Embryonic facial prominence (tissue), 1 donor: ENCODE results near the gene HTR3C.
"Not testable (repeated sequence)": the region's sequence is repeated elsewhere in the genome, so short reads cannot be mapped to it uniquely, and the experiment has no call there.

ENCODE experiments used
- DNase-seq: peaks from one replicate; pipeline ENCODE4 v3.0.0-alpha.2; 2016; ENCODE audit errors: extremely low spot score

Gene HTR3C

DNA sequence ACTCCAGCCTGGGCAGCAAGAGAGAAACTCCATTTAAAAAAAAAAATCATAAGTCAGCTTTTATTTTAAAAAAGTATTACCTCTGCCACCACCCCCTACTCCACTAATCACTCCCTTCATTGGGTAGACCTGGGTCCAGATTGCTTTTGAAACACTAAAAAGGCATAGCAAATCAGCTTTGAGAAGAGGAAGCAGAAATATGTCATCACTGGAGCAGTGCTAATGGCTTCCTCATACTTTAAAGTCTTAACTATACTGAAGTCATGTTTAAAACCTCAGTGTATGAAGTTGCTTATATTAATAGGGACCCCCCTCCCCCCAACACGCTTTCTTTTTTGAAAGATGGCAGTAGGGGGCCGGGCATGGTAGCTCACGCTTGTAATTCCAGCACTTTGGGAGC lies 22.3 kb upstream of the HTR3C start:
- no peak for DNase-seq

DNA sequence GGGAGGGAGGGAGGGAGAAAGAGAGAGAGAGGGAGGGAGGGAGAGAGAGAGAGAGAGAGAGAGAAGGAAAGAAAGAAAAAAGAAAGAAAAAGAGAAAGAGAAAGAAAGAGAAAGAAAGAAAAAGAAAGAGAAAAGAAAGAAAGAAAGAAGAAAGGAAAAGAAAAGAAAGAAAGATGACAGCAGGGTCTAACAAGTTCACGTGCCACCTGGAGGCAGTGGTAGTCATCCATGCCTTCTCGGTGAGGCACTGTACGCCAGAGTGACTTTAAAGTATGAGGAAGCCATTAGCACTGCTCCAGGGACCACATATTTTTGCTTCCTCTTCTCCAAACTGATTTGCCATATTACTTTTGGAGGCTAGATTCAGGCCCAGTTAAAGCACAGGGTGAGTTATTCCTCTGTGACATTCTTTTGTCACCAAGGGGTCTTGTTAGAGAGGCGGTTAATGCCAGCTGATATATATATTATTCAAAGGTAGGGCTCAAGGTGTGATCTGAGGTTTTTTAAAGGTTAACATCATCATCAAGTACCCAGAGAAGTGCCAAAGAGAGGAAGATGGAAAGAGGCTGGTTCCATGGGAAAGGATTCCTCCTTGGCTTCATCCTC lies 21.6 kb upstream of the HTR3C start, which contains the start of gene HTR3D:
Gene HTR3D (plus strand): TSS at position 556 of the 606 bp plus-strand sequence. CDS start 0 bp downstream, at position 556.
- no peak for DNase-seq

DNA sequence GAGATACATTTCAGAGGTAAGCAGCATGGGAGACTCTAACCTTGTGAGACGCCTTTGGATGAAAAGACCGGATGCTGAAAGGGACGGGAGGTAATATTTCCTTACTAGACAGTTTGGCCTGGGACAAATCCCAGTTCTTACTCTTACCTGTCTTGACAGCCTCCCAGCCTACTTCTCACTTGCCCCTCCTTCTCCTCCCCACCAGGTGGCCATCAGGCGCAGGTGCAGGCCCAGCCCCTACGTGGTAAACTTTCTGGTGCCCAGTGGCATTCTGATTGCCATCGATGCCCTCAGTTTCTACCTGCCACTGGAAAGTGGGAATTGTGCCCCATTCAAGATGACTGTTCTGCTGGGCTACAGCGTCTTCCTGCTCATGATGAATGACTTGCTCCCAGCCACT lies 15.0 kb upstream of the HTR3C start:
- no peak for DNase-seq

DNA sequence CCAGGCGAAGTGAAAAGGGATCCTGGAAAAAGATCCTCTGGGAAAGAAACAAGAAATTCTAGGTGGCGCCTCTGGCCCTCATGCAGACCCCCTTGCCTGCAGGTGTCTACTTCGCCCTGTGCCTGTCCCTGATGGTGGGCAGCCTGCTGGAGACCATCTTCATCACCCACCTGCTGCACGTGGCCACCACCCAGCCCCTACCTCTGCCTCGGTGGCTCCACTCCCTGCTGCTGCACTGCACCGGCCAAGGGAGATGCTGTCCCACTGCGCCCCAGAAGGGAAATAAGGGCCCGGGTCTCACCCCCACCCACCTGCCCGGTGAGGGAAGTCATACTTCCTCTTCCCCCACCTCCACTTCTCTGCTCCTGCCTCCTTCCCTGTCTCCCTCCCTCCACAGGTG lies 14.5 kb upstream of the HTR3C start:
- DNase-seq, result not testable (repeated sequence)

DNA sequence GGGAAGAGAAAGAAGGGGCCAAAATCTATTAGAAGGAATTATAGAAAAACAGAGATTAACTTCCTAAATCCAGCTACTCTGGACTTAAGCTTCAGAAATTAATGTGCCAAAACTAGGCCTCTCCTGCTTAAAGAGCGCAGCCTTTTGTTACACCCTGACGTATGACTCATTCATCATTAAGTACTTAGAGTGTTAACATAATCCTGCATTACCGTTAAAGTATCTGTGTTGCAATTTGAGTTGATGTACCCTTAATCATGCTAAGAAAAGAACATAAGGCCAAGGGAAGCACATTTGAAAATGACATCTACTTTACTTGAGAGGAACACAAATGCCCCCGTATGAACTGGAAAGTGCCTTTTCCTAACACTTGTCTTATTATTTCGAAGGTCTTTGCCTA lies 13.4 kb upstream of the HTR3C start:
- no peak for DNase-seq

DNA sequence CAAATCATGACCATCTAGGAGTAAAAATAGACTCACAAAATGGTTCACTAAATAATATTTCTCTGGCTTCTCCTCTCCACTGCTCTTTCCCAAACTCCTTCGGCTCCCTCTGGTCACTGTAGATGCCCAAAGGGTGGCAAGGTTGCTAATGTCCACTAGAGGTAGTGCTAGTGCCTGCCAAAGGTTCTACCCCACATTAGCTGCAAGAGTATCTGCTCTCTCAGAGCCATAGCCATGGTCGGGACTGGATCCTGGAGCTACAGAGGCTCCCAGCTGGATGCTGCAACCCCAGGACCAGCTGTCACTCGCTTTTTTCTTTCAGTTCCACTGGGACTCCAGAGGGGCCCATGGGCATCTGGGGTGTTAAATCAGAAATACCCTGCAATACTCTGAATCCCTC lies 12.8 kb upstream of the HTR3C start:
- no peak for DNase-seq

DNA sequence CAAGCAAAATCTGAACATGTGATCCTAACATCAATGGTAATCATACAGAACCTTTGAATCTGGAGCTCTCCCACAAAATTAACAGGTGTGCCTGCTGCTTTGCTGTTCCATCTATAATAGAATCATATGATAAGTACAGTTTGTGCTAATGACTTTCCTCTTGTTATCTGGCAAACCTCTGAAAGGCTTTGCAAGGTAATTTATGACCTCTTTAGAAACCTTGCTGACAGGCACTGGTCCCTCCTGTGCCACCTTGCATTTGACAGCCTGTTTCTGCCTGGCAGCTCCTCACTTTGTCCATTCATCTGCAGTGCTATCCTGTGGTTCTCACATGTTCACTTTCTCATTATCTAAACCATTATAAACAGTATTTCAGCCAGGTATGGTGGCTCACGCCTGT lies 10.2 kb upstream of the HTR3C start:
- DNase-seq, result no peak

DNA sequence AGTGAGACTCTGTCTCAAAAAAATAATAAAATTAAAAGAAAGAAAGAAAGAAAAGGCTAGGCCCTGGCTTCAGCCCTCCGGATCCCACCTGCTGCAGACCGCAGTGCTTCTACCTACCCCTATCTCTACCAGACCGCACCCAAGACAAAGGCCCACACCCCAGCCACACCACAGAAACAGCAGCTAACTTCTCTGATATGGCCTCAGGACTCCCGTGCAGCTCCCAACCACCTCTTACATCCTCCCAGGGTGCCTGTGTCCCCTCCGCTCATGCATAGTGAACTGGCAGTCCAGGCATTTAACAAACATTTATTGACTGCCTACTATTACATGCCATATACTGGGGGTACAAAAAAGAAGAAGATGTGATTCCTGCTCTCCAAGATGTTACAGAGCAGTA lies 6.9 kb upstream of the HTR3C start:
- DNase-seq, result no peak

DNA sequence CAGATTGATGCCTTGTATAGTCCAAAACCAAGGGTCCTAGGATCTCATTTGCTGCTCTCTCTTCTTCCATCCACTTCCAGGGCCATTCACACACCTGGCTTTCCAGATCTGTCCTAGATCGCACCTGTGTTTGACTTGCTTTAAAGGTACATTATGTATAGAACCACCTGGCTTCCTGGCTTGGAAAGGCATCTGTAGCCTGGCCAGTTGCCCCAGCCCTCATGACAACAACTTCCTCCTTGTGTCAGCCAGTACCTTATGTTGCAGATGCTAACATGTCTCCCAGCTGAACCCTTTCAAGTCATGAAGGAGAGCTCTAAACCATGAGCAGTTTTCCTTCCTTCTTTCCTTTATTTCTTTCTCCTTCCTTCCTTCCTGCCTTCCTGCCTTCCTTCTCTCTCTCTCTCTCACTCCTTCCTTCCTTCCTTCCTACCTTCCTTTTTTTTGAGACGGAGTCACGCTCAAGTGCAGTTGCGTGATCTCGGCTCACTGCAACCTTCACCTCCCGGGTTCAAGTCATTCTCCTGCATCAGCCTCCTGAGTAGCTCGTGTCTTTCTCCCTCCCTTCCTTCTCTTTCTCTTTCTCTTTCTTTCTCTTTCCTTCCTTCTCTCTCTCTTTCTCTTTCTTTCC lies 2.5 kb upstream of the HTR3C start:
- DNase-seq, result no peak

DNA sequence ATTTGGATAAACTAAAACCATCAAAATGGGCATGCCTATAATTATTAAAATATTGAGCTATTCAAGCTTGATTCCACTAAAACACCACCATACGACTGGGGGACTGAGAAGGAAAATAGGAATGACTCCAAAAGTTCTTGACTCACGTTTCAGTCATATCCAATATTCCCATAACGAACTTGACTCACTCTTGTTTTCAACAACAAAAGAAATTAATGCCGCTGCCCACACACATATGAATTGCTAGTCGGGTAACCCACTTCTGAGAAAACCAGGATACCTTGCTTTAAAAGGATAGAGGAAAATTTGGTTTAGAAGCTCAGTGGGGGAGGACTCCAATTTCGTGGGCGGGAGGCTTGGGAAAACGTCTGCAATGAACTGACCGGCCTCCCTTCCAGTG lies 5.2 kb downstream of the HTR3C start:
- no peak for DNase-seq

DNA sequence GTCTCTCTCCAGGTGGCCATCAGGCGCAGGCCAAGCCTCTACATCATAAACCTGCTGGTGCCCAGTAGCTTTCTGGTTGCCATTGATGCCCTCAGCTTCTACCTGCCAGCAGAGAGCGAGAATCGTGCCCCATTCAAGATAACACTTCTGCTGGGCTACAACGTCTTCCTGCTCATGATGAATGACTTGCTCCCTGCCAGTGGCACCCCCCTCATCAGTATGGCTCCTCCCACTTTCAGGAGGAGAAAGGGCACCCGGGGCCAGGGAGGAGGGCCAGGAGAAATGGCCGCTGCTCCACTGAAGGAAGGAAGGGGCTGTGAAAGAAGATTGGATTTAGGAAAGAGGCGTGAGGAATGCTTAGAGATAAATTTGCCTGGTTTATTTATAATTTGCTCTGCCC lies 6.6 kb downstream of the HTR3C start:
- no peak for DNase-seq

DNA sequence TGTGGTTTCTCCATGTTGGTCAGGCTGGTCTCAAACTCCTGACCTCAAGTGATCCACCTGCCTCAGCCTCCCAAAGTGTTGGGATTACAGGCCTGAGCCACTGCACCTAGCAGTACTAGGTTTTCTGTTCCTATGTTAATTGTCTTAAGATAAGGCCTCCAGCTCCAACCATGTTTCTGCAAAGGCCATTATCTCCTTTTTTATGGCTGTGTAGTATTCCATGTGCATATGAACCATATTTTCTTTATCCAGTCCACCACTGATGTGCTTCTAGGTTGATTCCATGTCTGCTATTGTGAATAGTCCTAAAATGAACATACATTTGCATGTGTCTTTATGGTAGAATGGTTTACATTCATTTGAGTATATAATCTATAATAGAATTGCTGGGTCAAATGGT lies 9.8 kb downstream of the HTR3C start:
- DNase-seq, result no peak

DNA sequence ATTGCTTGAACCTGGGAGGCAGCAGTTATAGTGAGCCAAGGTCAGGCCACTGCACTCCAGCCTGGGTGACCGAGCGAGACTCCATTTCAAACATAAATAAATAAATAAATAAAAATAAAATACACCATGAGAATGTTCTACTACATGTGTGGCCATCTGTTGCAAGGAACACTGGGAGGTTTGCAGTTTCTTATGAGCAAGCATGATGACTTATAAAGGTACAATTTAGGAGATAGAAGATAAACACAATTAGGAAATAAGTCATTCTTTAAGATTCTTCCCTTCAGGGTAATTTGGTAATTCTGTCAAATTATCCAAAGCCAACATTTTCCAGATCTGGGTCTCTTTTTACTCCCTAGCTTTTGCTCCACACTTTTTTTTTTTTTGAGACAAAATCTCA lies 13.4 kb downstream of the HTR3C start:
- DNase-seq, result no peak

DNA sequence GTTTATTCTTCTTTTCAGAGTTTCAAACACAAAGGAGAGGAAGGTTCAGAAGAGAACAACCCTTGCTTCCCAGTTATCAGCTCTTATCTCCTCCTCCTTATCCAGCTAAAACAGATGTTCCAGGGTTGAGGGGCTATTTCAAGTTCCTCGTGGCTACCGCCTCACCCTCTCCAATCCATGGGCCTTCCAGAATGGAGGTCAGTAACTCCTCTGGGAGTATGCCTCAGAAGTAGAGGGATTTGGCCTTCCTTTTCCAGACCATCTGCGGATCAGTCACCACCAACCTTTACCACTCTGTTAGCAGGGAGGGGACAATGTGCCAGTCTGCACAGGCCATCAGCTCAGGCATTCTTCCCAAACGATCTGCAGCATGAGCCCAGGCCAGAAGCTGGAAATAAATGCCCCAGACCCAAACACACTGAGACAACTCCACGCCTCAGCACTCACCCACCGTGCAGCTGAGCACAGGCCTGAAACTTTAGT lies 14.8 kb downstream of the HTR3C start:
- DNase-seq, result no peak

DNA sequence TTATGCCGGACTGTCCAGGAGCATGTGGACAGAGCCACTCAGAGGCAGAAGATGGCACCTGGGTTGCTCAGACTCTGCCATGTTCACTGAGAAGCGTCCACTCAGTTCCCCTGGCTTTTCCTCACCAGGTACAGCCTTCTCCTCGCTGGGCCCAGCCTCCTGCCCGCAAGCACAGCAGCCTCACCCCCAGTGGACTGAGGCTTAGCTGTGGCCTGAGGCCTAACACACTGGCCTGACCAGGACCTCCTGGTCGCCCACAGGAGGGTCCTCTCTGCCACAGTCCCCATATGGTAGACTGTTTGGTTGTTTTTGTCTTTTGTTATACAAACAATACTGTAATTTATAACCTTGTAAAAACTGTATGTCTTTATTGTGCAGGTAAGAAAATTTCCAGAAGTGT lies 15.5 kb downstream of the HTR3C start:
- no peak for DNase-seq

DNA sequence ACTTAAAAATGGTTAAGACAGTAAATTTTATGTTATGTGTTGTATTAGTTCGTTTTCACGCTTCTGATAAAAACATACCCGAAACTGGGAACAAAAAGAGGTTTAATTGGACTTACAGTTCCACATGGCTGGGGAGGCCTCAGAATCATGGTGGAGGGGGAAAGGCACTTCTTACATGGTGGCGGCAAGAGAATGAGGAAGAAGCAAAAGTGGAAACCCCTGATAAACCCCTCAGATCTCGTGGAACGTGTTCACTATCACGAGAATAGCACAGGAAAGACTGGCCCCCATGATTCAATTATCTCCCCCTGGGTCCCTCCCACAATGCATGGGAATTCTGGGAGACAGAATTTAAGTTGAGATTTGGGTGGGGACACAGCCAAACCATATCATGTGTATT lies 18.3 kb downstream of the HTR3C start:
- not testable (repeated sequence) for DNase-seq

DNA sequence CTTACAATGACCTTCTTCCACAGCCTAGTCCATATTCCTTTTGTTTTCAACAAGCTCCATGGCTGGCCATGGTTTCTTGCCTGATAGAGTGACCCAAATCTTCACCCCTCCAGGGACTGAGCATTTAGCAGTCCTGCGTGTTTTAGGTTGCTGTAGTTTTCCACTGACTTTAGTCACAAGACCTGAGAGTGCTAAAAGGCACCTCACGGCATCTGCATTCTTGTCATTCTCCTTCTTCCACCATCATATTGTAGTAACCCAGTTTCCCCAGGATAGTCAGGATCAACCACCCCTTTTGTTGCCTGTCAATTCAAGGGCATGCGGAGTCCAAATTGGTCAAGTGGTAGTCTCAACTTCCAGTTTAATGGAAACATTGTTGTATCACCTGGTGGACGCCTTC lies 20.8 kb downstream of the HTR3C start:
- DNase-seq, result no peak

DNA sequence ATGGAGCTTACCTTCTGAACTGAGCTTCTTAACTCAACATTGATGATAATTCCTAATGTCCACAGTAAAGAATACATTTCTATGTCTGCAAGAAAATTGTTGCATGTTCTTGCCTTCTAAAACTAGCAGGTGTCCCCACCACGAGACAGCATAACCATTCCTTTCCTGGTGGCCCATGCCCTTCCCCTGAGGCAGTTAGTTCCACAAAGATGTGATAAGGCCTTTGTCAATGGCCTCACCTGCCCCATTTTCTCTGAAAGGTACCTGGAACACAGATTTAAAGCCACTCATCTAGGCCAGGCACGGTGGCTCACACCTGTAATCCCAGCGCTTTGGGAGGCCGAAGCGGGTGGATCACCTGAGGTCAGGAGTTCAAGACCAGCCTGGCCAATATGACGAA lies 23.1 kb downstream of the HTR3C start:
- DNase-seq, result no peak

DNA sequence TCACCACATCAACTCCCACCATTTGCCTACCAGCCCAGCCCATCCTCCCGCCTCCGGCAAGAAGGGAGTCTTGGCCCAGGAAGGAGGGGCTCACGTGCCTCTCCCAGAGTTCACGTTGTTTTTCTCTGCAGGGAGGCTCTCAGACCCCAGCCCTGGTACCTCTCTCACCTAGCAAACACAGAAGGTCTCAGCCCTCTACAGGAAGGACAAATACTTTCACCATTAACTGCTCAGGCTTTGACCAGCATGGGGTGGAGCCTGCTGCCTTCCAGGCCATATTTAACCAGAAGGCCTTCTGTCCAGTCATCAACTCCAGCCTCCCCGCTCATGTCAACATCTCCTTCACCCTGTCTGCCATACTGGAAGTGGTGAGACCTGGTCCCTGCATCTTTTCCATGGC lies 25.0 kb downstream of the HTR3C start:
- DNase-seq, result no peak

DNA sequence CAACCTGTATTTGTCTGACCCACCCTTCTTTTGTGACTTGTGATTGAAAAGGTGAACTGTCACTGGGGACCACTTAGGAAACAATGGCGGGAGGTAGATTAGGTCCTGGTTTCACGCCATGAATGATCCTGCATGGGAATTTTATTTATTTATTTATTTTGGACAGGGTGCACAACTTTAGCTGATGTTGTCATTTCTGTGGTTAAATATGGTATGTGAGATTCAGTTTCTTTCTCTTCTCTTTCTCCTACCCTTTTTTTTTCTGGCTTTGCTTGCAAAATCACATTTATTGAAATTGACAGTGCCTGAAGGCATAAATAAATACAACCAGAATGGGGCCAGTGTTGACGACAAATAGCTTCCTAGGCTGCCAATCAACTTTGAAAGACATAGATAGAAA lies 26.0 kb downstream of the HTR3C start:
- DNase-seq, result no peak

DNA sequence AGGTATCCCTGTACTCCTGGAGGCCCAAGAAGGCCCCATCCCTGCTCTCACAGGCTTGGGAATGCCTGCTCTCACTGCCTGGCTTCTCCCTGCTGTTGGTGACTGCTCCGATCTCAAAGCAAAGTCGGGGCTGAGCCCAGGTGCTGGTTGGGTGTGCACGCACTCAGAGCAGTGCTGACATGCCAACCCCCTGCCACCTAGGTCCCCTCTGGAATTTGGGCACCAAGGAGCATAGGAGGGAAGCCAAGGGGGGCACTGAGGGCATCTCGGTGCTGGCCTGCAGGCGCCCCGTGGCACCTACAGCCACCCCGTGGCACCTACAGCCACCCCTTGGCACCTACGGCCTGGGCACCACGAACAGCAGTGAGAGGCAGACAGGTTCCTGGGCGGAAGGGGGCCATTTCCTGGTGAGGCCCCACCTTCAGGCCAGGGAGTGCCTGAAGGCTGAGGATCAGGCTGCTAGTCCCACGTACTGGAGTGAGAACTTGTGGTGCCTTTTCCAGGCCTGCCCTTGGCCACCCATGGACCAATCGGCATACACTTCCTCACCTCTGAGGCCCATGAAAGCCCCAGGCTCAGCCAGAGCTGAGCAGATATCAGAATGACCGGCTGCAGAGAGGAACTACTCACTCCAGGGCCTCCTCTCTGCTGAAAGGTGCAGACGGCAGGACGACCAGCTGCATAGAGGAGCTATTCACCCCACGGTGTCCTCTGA lies 28.4 kb downstream of the HTR3C start:
- no peak for DNase-seq

DNA sequence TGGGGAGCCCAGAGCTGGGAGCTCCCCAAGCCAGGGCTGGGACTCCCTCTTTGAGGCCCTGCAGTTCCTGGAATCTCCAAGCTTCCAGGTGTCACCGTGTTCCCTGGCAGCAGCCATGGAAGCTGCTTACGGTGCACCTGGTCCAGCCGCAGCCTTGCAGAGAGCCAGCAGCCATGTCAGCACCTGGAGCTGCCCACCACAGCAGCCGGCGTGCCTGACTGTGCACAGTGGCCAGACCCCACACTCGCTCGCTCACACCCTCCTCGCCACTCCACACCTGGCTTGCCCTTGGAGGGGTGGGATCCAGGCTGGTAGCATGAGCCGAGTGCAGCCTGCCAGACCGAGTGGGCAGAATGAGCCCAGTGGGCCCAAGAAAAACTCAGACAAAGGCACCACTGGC lies 29.2 kb downstream of the HTR3C start:
- DNase-seq, result no peak

DNA sequence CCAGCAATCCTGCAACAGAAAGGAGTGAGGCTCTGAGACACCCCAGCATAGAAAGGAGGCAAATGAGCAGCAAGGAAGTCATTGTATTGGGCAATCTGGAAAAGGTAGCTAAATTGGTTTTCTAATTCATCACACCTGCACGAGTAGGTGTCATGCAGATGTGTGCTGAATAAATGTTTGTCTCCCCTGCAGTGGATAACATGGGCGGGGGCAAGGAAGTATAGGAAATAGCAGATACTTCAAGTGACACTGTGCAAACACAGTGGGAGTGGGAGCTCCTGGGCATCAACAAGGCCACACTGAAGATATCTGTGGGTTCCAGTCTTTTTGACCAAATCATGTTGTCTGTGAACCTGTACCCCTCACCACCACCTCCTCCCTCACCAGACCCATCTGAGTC lies 29.6 kb downstream of the HTR3C start:
- DNase-seq, result no peak
